GM19035 (cell line): ENCODE results near the gene TSC2.
"Not testable (repeated sequence)": the region's sequence is repeated elsewhere in the genome, so short reads cannot be mapped to it uniquely, and the experiment has no call there.

Source experiments
- ATAC-seq: cut with Tn5 transposase; IDR thresholded peaks from one replicate; pipeline ENCODE4 v1.9.1; 2021; ENCODE audit not compliant: unreplicated experiment

Gene TSC2

DNA sequence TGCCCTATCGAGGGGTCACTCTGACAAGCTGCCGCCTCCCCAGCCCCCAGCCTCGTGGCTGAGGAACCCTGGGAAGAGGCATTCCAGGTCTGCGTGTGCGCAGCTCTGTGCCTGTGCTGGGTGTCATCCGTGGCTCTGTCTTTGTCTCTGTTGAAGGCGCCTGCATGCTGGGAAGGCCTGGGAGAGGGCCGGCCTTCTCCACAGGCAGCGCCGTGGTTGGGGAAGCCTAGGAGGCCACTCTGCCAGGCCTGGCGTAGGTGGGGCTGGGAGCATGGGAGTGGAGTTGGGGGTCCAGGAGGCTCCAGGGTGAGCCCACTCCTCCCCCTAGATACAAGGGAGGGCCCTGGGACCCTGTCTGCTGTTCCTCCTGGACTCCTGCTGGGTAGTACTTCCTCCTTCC is 17.7 kb upstream of the TSC2 start:
- no peak for ATAC-seq

DNA sequence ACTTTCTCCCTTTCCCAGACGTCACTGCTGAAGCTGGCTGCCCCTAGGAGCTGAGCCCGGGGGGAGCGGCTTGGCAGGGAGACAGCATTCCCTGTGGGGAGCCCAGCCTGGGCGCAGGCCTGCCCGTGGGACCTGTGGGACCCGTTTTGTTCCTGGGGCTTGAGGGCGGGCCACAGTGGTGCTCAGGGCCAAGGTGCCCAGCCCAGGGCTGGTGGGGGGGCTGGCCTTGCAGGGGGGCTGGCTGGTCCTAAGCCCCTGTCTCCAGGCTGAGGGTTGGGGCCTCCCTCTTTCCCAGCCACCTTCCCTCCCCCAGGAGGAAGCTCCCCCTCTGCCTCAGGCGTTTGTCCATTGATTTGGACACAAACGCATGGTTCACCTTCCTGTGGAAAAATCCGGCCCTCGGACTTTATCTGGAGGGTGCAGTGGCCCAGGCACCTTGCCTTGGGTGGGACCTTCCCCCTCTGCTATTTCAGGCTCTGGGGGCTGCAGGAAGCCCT is 16.7 kb upstream of the TSC2 start:
- no peak for ATAC-seq

DNA sequence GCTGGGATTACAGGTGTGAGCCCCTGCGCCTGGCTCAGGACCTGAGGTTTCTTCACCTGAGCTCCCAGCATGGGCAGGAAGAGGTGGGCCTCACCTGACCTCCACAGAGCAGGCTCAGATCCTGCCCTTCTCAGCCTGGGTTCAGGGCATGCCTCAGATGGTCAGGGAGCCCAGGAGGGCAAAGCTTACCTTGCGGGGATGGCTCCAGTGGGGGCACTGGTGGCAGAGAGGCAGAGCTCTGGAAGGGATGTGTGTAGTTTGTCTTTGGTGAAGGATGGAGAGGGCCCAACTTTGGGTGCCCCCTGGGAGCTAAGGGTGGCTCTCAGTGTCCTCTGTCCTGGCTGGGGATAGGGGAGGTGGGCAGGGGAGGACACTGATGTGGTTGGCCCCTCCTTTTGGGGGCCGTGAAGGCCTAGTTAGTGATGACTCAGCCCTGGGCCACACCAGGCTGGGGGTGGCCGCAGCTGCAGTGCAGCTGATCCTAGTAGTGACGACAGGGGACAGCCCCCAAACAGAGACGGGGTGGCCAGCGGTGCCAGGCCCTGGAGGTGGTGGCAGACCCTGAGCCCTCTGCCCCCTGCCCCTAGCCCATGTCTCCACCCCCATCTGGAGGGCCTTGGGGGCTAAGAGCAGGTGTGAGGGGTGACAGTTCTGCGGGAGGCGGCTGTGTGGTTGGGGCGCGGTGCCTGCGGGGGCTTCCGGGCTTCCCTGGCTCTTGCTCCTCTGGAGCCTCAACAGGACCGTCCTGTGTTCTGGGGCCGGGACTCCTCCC is 15.3 kb upstream of the TSC2 start:
- no peak for ATAC-seq

DNA sequence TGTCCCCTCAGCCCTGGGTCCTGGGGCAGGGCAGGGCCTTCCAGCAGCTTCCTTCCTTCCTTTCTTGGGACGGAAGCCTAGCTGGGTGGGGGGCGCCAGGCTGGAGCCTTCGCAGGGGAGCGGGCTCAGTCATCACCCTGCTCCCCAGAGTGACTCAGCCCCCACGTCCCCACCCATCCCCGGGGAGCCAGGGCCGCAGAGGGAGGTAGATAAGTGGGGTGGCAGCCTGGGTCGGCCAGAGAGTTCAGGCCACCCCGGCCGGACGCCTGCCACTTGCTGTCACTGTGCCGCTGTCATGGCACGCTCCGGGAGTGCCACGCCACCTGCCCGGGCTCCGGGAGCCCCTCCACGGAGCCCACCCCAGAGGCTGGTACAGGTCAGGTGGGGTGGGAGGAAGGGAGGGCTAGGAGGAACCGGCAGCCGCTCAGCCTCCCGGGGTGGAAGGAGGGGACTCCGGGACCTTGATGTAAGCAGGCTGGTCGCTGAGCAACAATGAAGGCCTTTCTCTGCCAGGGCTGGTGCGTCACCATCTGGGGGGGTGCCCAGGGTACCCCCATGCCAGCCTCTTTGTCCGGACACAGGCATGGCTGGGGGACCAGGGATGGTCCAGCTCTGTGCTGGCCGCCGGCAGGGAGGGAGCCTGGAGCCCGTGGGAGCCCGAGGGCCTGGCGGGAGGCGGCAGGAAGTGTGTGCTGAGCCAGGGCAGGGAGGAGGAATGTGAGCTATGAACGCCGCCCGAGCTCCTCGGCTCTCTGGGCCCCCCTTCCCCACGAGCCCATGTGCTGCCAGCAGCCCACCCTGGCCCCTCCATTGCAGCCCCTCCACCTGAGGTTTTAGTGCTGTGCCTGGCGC is 14.5 kb upstream of the TSC2 start:
- ATAC-seq: no peak

DNA sequence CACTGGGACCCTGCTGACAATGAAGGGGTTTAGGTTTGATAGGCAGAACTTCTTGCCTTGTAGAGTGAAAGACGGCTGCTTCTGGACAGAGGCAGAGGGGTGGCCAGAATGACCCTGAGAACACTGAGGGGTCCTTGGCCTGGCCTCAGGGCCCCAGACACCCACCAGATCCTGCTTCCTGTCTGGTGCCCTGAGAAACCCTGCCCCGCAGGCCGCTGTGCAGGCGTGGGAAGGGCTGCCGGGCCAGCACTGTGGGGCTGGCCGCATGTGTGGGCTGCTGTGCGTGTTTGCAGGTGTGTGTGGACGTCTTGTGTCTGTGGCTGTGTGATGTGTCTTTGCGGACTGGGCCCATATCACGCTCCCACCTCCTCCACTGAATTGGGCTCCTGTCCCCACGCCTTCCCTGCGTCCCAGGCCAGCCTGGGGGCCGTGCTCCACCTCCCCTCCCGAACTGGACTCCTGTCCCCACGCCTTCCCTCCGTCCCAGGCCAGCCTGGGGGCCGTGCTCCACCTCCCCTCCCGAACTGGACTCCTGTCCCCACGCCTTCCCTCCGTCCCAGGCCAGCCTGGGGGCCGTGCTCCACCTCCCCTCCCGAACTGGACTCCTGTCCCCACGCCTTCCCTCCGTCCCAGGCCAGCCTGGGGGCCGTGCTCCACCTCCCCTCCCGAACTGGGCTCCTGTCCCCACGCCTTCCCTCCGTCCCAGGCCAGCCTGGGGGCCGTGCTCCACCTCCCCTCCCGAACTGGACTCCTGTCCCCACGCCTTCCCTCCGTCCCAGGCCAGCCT is 13.7 kb upstream of the TSC2 start:
- not testable (repeated sequence) for ATAC-seq

DNA sequence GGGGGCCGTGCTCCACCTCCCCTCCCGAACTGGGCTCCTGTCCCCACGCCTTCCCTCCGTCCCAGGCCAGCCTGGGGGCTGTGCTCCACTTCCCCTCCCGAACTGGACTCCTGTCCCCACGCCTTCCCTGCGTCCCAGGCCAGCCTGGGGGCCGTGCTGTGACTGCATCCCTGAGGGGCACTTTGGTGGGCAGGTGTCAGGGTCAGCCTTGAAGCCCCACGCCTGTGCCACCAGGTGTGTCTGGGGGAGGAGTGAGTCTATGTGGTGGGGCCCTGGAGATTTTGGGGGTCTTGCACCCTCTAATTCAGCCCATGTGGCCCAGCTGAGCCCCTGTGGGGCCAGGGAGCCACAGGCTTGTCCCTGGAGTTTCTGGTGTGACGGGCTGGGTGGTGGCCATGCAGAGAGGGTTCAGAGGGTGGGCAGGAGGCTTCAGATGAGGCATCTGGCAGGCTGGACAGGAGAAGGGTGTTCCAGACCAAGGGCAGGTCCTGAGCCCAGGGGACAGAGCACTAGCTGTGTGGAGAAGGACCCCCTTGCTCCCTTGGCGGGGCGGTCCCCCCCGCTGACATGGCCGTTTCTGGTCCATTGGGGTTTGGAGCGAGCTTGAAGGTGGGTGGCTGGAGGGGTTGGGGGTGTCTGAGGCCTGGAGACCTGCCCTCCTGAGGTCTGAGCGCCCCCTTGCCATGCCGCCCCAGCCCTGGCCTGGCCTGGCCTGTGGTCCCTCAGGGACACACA is 12.9 kb upstream of the TSC2 start:
- no peak for ATAC-seq

DNA sequence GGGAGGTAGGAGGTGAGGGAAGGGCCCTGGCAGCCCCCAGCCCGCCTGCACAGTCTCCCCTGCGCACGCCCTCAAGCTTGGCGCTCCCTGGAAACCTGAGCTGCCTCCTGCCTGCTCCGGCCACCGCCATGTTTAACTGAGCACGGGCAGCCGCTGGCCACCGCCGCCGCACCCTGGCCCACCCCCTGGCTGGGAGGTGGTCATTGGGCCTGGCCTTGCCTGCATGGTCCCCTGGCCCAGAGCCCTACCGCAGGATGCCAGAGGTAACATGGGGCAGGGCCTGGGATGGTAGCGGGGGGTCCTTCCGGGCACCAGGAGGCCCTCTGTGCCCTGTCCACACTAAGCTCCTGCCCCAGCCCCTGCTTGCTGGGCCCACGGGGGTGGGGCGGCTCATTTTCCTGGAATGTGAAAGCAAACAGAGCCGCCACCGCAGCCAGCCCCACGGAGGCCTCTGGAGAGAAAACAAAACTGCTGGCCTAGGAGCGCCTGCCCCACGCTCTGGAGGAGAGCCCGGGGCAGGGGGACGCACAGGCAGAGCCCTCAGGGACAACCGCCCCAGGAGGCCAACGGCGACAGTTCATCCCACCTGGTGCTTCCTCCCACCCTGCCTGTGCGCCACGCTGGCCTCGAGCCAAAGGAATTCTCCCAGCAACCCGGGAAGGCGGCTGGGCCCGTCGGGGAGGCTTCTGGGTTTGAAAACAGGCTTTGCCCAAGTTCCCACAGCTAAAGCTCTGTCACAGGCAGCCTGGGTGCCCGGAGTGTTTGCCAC is 12.2 kb upstream of the TSC2 start:
- ATAC-seq: no peak

DNA sequence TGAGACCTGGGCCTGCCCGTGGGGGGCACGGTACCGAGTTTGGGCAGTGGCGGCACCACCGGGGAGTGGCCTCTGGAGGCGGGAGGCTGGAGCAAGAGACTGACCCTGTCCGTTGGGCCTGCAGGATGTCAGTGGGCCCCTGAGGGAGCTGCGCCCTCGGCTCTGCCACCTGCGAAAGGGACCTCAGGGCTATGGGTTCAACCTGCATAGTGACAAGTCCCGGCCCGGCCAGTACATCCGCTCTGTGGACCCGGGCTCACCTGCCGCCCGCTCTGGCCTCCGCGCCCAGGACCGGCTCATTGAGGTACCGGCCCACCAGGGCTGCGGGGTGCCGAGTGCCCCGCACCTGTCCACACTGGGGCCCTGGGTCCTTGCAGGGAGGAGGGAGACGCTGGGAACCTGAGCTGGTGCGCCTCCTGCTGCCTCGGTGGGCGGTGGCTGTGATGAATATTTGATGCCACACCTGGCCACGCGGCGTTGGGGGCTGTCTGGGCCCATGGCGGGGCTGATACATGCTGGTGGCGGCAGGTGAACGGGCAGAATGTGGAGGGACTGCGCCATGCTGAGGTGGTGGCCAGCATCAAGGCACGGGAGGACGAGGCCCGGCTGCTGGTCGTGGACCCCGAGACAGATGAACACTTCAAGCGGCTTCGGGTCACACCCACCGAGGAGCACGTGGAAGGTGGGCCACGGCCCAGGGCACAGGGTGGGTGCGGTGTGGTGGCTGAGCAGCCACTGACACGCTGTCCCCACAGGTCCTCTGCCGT is 11.4 kb upstream of the TSC2 start:
- no peak for ATAC-seq

DNA sequence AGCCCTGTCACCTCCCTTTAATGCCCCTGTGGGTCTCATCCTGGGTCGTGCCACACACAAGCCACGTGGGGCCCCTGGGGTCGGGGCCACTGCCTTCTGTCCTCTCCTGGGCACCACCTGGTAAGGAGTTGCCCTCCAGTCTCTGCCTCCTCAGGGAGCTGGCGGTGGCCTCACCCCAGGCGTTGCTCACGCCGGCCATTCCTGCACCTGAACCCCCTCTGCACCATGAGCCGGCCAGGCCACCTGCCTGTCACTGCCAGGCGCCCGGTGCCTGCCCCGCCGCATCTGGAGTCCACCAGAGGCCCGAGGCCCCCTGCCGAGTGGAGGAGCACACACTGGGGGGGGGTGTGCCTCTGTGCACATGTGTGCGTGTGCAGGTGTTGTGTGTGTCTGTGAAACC is 10.7 kb upstream of the TSC2 start:
- ATAC-seq: no peak

DNA sequence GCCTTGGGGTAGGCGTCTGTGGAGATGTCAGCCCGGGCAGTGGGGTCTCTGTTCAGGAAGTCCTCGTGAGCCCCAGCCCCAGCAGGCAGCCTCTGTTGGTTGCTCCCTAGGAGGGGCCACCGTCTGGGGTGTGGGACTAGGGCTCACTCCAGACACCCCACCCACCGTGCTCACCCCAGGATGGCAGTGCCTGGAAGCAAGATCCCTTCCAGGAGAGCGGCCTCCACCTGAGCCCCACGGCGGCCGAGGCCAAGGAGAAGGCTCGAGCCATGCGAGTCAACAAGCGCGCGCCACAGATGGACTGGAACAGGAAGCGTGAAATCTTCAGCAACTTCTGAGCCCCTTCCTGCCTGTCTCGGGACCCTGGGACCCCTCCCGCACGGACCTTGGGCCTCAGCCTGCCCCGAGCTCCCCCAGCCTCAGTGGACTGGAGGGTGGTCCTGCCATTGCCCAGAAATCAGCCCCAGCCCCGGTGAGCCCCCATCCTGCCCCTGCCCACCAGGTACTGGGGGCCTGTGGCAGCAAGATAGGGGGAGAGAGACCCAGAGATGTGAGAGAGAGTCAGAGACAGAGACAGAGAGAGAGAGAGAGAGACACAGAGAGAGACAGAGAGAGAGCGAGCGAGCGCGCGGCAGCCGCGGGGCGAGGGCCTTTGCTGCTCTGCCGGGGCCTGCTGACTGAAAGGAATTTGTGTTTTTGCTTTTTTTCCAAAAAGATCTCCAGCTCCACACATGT is 10.0 kb upstream of the TSC2 start:
- ATAC-seq: no peak

DNA sequence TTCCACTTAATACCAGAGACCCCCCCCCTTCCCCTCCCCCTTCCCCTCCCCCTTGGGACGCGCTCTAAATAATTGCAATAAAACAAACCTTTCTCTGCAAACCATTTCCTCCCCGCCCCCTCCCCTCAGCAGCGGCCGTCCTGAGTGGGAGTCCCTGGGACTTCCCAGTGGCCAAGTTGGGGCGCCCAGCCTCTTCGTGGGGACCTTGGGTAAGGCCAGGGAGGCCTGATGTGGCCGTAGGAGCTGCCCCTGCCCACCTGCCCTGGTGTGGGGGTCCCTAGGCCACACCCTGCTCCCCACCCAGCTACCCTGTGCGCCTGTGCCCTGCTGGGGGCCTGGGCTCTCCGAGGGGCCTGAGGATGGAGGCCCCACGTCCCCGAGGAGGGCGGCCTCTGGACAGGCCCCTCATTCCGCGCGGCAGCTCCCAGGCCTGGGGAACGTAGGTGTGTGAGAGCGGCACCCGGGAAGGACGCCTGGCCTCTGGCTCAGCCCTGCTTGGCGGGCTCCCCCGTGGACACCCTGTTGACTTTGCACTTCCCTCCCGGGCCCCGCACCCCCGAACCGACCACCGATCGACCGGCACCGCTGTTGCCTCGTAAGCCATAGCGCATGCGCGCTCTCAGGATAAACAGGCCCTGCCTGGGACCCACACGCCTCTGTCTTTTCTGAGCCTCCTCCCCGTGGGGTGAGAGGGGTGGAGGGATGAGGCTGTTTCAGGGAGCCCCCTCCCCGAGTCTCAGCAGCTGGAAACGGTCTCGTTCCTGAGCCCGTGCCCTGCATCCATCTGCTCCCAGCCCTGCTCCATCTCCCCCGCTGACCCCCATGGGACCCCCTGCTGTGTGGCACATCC is 9.2 kb upstream of the TSC2 start:
- ATAC-seq: no peak

DNA sequence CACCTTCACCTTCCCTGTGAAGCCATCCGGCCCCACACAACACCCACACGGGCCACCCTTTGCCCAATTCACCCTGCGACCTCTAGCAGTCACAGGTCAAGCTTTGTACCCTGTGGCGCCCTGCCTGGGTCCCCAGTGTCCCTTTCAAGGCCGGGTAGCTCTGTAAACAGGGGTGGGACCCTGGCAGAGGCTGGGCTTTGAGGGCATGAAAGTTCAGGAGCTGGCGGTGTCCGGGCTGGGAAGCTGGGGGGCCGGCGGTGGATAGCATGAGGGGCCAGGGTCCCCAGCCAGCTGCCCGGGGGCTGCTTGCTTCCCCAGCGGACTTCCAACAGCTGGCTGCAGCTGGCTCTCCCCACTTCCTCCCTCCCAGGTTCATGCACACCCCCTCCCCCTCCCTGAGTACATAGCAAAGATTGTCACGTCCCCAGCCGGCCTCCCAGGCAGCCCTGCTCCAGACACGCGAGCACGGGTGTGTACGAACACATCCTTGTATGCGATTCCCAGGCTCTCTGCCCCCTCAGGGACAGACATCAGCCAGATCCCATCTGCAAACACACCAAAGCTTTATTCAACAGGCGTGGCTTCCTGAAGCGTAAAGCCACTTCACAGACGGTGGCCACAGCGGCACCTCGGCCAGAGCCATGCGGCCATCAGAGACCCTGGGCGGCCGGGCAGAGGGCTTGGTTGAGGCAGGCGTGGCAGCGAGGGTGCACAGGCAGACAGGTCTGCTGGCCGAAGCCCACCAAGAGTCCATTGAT is 8.3 kb upstream of the TSC2 start:
- ATAC-seq: no peak

DNA sequence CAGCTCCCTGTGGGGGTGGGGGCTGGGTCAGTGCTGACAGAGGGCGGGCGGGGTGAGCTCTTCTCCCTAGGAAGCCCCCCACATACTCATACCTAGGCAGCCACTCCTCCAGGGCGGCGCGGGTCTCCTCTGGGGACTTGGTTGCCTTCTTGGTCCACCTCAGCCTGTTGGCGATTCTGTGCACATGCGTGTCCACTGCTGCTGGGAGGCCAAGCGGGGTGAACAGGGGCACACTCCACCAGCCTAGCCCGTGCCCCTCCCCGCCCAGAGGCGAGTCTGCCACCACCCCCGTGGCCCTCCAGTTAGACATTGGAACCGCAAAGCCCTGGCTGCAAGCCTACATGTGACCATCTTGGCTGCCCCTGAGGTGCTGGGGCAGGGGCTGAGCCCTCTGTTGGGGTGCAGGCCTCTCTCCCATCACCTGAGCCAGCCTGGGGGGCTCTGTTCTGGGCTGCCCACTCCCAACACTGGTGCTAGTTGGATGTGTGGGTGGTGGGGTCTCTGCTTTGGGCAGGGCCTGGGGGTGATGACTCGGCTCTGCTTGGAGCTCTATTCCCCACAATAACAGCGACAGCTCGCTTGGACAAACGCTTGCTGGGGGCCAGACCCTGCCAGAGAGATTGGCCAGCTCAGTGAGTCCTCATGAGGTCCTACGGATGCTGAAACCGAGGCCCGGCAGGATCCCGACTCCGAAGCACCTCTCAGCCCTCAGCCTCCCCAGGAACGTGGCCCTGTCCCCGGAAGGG is 7.6 kb upstream of the TSC2 start:
- no peak for ATAC-seq

DNA sequence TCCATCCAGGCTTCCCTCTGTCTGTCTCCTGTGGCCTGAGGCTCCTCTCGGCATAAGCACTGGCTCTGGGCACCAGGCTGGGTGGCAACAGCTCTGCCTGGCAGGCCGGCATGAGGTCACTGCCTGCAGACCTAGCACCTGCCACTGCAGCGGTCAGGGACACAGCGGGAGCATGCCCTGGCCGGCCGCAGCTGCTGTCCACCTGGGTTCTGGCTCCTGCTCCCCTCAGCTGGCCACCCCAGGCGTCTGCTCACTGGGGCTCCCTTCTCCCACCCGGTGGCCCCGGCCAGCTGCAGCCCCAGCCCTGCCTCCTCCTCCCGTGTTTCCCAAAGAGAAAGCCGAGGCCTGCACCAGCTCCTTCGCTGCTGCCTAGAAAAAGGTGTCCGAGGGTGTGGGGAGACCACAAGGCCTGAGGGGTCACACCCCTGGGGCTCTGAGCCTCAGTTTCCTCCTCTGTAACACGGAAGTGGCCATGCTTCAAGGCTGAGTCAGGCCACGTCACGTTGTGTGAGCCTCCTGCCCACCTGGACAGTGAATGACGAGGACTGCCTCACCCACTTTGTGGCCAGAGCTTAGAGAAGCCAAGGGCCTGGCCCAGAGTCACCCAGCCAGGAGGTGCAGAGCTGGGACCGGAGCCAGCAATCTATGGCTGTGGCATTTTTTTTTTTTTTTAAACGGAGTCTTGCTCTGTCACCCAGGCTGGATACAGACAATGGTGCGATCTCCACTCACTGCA is 6.8 kb upstream of the TSC2 start:
- ATAC-seq: no peak

DNA sequence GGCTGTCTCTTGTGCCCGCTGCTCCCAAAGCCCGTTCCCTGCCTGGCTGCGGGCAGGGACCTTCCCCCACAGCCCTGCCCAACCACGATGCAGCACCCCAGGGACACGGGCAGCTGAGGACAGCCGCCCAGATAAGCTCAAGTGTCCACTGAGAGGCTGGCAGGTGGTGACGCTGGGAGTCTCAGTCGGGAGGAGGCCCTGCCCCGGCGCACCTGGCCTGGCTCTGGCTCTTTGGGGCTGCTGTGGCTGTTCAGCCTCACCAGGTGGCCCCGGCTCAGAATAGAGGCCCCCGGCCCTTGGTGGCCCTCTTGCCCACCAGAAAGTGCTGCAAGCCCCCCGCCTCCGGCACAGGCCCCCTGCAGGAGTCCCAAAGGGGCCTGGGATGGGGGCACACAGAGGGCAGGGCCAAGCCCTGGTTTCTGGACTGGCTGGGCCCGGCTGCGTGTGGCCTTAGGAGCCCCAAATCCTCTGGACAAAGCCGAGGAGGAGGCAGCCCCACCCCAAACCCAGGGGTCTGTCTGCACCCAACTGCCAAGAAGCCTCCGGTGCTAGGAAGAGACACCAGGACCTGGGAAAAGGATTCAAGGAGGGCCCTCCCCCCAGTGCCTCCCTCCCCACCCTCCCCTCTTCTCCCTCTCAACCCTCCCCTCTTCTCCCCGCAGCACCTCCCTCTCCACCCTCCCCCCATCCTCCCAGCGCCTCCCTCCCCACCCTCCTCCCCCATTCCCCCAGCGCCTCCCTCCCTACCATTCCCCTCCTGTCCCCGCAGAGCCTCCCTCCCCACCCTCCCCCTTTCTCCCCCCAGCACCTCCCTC is 5.4 kb upstream of the TSC2 start:
- ATAC-seq: no peak
